SK-N-SH (cell line): ENCODE data around the gene RCHY1.

Source experiments
- CTCF ChIP-seq: fragments of 200-600 bp; sonication (generic); IDR thresholded peaks from 2 replicates; pipeline ENCODE4 v1.6.1; 2017; ENCODE audit warnings: antibody characterized with exemption, mild to moderate bottlenecking, moderate library complexity
- EP300 ChIP-seq, 2 experiments: IDR thresholded peaks; 2 replicates each; pipeline versions ENCODE4 v1.4.0 to v1.6.1; 2012; ENCODE audit warnings: borderline replicate concordance in 1 of 2, low read depth in 1 of 2, low read length in 1 of 2
- FOXM1 ChIP-seq: IDR thresholded peaks from 2 replicates; pipeline ENCODE4 v1.4.0; 2012; ENCODE audit warnings: low read depth, mild to moderate bottlenecking

DNA sequence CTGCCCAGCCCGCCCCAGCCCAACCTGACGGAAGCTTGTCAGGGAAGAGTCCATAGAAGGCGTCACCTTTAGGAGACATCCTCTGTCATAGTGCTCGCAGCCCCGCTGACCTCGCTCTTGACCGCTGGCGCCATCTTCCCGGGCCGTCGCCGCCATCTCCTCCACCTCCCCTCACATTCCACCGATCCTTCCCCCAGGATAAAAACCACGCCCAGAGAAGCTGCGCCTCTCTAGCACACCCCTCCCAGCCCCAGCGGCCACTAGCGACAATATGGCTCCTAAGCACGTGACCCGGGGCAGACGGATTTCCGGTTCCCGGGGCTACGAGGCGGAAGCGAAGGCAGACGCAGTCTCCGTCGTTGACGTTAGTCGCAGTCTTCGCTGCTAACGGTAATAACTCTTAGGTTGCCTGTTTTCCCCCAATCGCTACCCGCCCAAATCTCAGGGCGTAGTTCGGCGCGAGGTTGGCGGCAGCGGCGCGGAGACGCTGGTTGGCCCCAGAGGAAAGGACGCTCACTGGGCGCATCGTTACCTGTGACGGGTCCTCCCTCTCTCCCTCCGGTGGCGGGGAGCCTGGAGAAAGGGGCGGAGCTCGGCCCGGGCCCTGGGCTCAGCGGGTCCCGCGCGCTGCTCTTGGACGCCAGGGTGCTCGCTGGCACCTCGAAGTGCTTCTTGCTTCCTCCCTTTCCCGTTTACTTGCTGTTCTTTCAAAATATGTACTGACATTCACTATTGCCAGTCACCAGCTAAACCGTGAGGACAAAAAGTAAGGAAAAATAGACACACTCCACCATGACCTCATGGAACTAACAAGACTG lies at the start of gene RCHY1, which contains the start of gene THAP6:
- no peak for TF ChIP-seq CTCF
- TF ChIP-seq FOXM1, result no peak
- TF ChIP-seq EP300 (IDR thresholded peaks at IDR 0.05; ENCODE audit: borderline replicate concordance in 1 of 2, low read depth in 1 of 2, low read length in 1 of 2), result no peak
